Measurements from ENCODE around the gene ARHGAP6.

ARHGAP6 gene

DNA sequence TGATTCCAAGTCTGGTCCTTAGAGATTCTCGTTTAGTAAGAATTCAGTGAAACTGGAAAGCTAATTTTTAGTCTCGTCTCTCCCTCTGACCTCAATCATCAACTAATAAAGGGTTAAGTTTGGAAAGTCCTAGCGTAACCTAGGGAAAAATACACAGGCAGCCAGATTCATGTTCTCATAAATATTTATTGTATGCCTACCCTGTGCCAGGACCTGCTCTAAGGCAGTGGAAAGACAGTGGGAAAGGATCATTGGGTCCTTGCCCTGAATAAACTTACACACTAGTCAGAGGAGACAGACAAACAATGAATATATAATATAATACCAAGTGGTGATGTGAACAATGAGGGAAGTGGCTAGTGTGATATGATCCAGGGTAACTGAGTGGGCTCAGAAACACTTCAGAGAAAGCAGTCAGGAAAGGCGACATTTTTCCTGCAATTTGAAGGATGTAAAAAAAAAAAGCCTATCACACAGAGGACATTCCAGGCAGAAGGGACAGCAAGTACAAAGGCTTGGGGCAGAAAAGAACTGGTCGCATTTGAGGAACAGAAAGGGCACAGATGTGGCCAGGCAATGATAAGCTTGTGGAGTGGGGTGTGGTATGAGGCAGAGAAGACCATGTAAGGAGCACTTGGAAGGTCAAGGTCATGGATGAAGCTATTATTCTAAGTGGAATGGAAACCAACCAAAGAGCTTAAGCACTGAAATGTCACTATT, 243.8 kb downstream of the ARHGAP6 start:
- DNase-seq: no peak

- DNase-seq: no peak
These were observed 244.9 kb downstream of the ARHGAP6 start for GRCh38 chrX:11420851-11421250.

- no peak for DNase-seq
These were observed 246.6 kb downstream of the ARHGAP6 start for GRCh38 chrX:11419102-11419501.

DNA sequence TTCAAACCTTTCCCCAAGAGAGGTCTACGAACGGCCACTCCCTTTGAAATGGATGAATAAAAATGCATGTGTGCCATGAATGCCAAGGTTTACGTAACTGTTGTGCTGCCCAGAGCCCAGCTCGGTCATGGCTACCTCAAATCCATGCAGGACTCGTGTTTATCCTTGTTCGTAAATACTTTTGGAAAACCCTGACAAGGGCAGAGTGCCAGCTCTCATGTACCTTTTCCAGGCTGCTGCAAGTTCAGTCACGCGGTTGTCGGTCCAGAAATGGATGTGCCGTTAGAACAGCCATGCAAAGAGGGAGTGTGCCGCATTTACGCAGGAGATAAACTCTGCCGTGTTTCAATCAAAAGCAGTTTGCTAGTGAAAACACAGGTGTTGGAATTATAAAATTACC, 249.1 kb downstream of the ARHGAP6 start:
- DNase-seq: no peak

- no peak for DNase-seq
These were observed 251.6 kb downstream of the ARHGAP6 start for GRCh38 chrX:11414091-11414490.

GRCh38 chrX:11412715-11413623, 252.8 kb downstream of the ARHGAP6 start:
- DNase-seq: no peak

- no peak for DNase-seq
These were observed 255.8 kb downstream of the ARHGAP6 start for GRCh38 chrX:11409957-11410356.

DNA sequence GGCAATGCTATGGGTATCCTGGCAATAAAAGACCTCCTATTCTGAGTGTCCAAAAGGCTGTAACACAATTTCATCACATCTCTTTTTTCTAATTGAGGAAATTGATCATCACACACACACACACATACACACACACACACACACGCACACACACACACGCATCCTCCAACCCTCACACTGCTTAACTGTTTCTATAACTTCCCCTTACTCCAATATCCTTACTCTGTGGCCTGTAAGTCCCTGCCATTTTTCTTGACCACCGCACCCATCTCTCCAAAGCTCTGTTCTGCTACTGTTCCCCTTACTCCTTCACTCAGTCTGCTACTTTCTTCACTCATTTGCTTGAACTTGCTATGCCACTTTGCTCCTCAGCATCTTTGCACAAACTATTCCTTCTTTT, 256.9 kb downstream of the ARHGAP6 start:
- no peak for DNase-seq

- no peak for DNase-seq
These were observed 257.7 kb downstream of the ARHGAP6 start for GRCh38 chrX:11408109-11408405.

- no peak for DNase-seq
These were observed 258.2 kb downstream of the ARHGAP6 start for GRCh38 chrX:11407331-11408108.

GRCh38 chrX:11406109-11406765, 259.5 kb downstream of the ARHGAP6 start:
- DNase-seq: no peak

DNA sequence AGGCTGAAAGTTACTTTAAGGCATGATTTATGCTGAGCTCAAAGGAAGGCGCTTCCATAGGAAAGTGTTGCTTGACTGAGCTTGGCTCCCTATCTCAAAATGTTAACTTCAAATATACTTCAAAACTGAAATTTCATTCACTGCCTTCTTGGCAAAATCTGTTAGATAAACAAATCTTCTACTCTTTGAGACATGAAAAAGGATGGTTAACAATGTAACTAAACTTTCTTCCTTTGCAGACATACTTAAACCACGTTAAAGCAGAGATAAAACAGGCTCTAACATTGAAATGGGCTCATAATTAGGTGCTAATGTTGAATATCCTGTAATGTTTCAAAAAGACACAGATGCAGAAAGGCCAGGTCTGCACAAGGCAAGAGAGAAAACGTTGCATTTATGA, 262.1 kb downstream of the ARHGAP6 start:
- DNase-seq: no peak

DNA sequence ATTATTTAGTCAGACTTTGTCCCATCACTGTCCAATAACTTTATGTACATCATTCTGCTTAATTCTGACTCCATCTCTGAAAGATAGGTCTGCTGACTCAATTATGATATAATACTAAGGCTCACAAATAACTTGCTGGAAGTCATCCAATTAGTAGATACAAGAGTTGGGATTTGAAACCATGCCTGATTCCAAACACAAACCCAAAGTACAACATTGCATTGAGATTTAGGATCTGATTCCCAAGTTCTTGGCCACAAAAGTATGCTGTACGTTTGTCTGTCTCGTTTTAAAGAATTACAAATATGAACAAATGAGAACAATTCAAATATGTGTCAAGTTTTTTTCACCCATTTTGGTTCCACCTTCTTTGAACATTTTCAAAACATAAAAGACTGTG, 263.8 kb downstream of the ARHGAP6 start:
- DNase-seq: no peak

- no peak for DNase-seq
These were observed 266.1 kb downstream of the ARHGAP6 start for GRCh38 chrX:11399489-11400094.

GRCh38 chrX:11398785-11399184, 266.9 kb downstream of the ARHGAP6 start:
- DNase-seq: no peak

- no peak for DNase-seq
These were observed 267.6 kb downstream of the ARHGAP6 start for GRCh38 chrX:11398139-11398538.

- DNase-seq: no peak
These were observed 268.0 kb downstream of the ARHGAP6 start for GRCh38 chrX:11397680-11398079.

DNA sequence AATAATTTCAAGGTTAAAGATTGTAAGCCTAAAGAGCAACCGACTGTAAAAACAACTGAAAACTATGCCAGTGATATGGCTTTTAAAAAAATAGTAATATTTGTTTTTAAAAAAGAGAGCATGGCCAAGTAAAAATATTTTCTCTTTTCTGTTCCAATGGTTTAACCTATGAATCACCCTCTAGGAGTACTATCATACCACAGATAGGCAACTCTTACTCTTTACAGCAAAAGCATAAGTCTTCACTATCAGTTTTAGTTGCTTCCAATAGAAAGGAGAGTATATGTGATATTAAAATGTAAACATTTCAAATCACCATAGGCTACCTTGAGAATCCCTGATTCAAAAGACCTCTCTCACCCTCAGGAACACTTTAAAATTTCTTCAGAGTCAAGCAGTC, 269.9 kb downstream of the ARHGAP6 start:
- no peak for DNase-seq

DNA sequence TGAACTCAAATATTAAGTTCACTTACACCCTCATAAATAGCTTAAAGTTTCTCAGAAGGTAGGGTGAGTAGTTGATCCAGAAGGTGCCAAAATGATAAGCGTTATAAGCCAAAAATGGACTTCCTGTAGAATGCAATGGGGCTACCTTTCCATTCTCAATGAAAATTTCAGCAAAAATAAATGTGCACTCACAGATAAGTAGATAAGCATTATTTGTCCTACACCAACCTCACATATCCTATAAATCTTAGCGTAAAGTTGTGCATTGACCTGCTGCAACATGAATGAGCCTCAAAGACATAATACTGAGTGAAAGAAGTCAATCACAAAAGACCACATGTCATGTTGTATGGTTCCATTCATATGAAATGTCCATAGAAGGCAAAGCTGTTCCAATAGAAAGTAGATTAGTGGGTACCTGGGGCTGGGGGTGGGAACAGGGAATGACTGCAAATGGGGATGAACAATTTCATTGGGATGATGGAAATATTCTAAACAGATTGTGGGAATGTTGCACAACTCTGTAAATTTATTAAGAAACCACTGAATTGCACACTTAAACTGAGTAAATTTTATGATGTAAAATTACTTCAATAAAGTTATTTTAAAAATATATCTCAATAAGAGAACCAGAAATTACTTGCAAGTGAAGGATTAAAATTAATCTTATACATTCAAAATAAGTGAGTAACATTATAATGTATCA, 271.6 kb downstream of the ARHGAP6 start:
- no peak for DNase-seq

GRCh38 chrX:11386812-11387211, 278.9 kb downstream of the ARHGAP6 start:
- no peak for DNase-seq

GRCh38 chrX:11386001-11386523, 279.7 kb downstream of the ARHGAP6 start:
- no peak for DNase-seq

DNA sequence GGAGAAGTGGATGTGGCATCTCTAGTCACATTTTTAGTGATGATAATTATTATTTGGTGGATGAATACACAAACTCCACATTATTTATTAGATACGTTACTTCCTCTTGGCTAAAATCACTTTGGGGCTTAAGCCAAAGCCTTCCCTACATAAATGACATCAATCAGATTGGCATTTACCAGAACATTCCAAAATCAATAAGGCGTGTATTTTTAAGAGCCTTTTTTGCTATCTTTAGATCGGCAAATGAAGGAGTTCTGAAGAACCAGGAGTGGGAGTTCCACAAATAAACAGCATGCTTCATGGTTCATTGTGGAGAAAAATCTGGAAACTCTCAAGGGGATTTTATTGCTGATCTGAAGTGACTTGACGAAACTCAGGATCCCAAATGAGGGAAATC, 282.8 kb downstream of the ARHGAP6 start:
- DNase-seq: no peak

Data from activated T-cell treated with anti-CD3 and anti-CD28 coated beads for 4 hours (primary cell).